HepG2 (cell line): Measurements from ENCODE around the gene P4HA1. TPM values are rescaled to one million over a fixed set of nuclear protein-coding genes. Genes with fewer than 3 reads are reported as not detected.
A peak's percentile ranks its signal among the peaks of the same experiment; 100 is the strongest.
"Not testable (repeated sequence)": the region's sequence is repeated elsewhere in the genome, so short reads cannot be mapped to it uniquely, and the experiment has no call there.

Experiments used
- ATAC-seq: fragments of 200-7000 bp; cut with Tn5 transposase; 3 replicates; pipeline ENCODE4 v1.9.1; 2020; ENCODE audit warnings: mild to moderate bottlenecking, moderate library complexity
- BruUV-seq: library from RNA; stranded (reverse); fragments of 400-500 nt; replicated peaks from 2 replicates; lab custom pipeline; 2021; lab: Mats Ljungman, UMichigan
- CTCF ChIA-PET: fragments of 300-600 bp; formaldehyde crosslinking; extraction: SDS; loops from one replicate; lab custom pipeline; 2021; ENCODE audit warnings: low total read pairs, inconsistent platforms, low intra/inter-chr PET ratio; lab: Yijun Ruan, JAX
- POLR2A ChIA-PET: fragments of 350-600 bp; sonication (Branson Sonifier 250); formaldehyde crosslinking; loops from one replicate; lab custom pipeline; 2020; ENCODE audit warnings: antibody characterized with exemption, inconsistent platforms; lab: Yijun Ruan, JAX
- DNase-seq: peaks from one replicate; pipeline ENCODE4 v3.0.0-alpha.2; 2015; ENCODE audit warnings: low spot score
- FAIRE-seq: peaks from 3 replicates; lab custom pipeline; 2011; peaks lifted over from hg19 to GRCh38; lab: Jason Lieb, UNC
- H2AFZ ChIP-seq: one replicate; pipeline ENCODE4 v1.6.1; 2011; ENCODE audit warnings: low read length, inconsistent platforms
- H3K27ac ChIP-seq: fragments of 300-600 bp; 3 replicates; pipeline ENCODE4 v1.8.0; 2011; ENCODE audit warnings: mixed run types, mild to moderate bottlenecking, mixed read lengths, low read length, inconsistent platforms; ENCODE audit not compliant: insufficient read depth; ENCODE audit errors: extremely low read length
- H3K27me3 ChIP-seq, 2 experiments: fragments of 200-600 bp in 1 of 2; 2 replicates in 1 of 2; 3 replicates in 1 of 2; pipeline versions ENCODE4 v1.6.0 to v1.8.0; 2011; ENCODE audit warnings: low read length in 2 of 2, mild to moderate bottlenecking in 2 of 2, moderate library complexity in 2 of 2, inconsistent platforms in 1 of 2; ENCODE audit not compliant: insufficient read depth in 2 of 2, control insufficient read depth in 1 of 2
- H3K36me3 ChIP-seq, 2 experiments: fragments of 200-600 bp in 1 of 2; replicated peaks in 1 of 2; 2 replicates in 1 of 2; 3 replicates in 1 of 2; pipeline versions ENCODE4 v1.5.1 to v1.8.0; 2011; ENCODE audit warnings: low read length in 2 of 2, inconsistent platforms in 1 of 2; ENCODE audit not compliant: insufficient read depth in 2 of 2, control insufficient read depth in 1 of 2
- H3K4me1 ChIP-seq: 2 replicates; pipeline ENCODE4 v1.5.1; 2012; ENCODE audit warnings: low read length, inconsistent platforms; ENCODE audit not compliant: insufficient read depth
- H3K4me2 ChIP-seq: 2 replicates; pipeline ENCODE4 v1.6.0; 2011; ENCODE audit warnings: low read depth, low read length, inconsistent platforms
- H3K4me3 ChIP-seq, 3 experiments: fragments of 200-600 bp in 1 of 3; sonication (generic), shearing (Covaris generic) in 1 of 3; replicated peaks in 1 of 3; 2 replicates each; pipeline ENCODE4 v1.5.1; 2011 to 2016; ENCODE audit warnings: low read length in 3 of 3, inconsistent platforms in 2 of 3, low read depth in 2 of 3, mild to moderate bottlenecking in 2 of 3, control low read depth in 1 of 3, mixed read lengths in 1 of 3; ENCODE audit not compliant: insufficient read depth in 1 of 3
- H3K79me2 ChIP-seq: one replicate; pipeline ENCODE4 v1.6.1; 2011; ENCODE audit warnings: low read length, inconsistent platforms; ENCODE audit not compliant: insufficient read depth
- H3K9ac ChIP-seq: 2 replicates; pipeline ENCODE4 v1.6.0; 2011; ENCODE audit warnings: mild to moderate bottlenecking, low read depth, low read length, inconsistent platforms; ENCODE audit not compliant: insufficient read depth
- H3K9me3 ChIP-seq: 2 replicates; pipeline ENCODE4 v1.5.1; 2012; ENCODE audit warnings: mild to moderate bottlenecking, low read length
- H4K20me1 ChIP-seq: 2 replicates; pipeline ENCODE4 v1.6.0; 2011; ENCODE audit warnings: inconsistent platforms, mild to moderate bottlenecking, low read length, moderate library complexity; ENCODE audit not compliant: insufficient read depth
- ZNF121 ChIP-seq: sonication (generic); formaldehyde crosslinking; IDR thresholded peaks from 2 replicates; pipeline ENCODE4 v1.5.0; 2020; ENCODE audit warnings: mild to moderate bottlenecking, missing genetic modification reagents
- ZNF546 ChIP-seq: sonication (generic); formaldehyde crosslinking; conservative IDR thresholded peaks from 2 replicates; pipeline ENCODE4 v1.8.1; 2023; ENCODE audit warnings: mild to moderate bottlenecking, missing genetic modification reagents
- WGBS: methylation state at CpG from one replicate; pipeline ENCODE4 v1.1.6; 2017; ENCODE audit warnings: low lambda C conversion rate; 5-methylcytosine and 5-hydroxymethylcytosine counted together
- in situ Hi-C: cut with HindIII; loops from 2 replicates; pipeline ENCODE4 v1.10.0; 2017; ENCODE audit warnings: low pct_unique_long_range_greater_than_20kb; ENCODE audit not compliant: extremely low pct_ligation_motif_present
- intact Hi-C: fragments of 100-400 bp; cut with micrococcal nuclease; formaldehyde crosslinking; loops from one replicate; pipeline ENCODE4 v1.10.0; 2022; ENCODE audit not compliant: unreplicated experiment
- polyA plus RNA-seq, 8 experiments: library from polyadenylated mRNA; depleted of rRNA in 3 of 8; stranded (reverse) in 7 of 8; unstranded in 1 of 8; fragments of >200 nt; fragmentation: Illumina TruSeq in 4 of 8; extraction: Trizol in 4 of 8; gene quantifications; 2 replicates each; pipeline versions ENCODE4 v1.2.1 to v1.2.3, GENCODE V29; 2011 to 2016; ENCODE audit warnings: low read depth in 4 of 8, missing spikeins in 1 of 8, mixed read lengths in 1 of 8; ENCODE audit not compliant: insufficient read depth in 1 of 8
- total RNA-seq, 5 experiments: library from RNA; depleted of rRNA; stranded (reverse); fragments of >200 nt; fragmentation: Illumina TruSeq; extraction: Trizol; gene quantifications; 2 replicates each; pipeline ENCODE4 v1.2.3, GENCODE V29; 2016; ENCODE audit warnings: low read depth in 1 of 5
- TF ChIP-seq, protein P1 (sequence below): sonication (generic); formaldehyde crosslinking; IDR thresholded peaks from 2 replicates; pipeline ENCODE4 v1.4.0; 2020; ENCODE audit warnings: mild to moderate bottlenecking, missing genetic modification reagents

P4HA1 gene
- total and polyA plus RNA-seq, 2 of the 13 experiments (the other 11 are each of a cell fraction or from before 2014, with no cell fraction given) = 63.1 to 196 TPM

DNA sequence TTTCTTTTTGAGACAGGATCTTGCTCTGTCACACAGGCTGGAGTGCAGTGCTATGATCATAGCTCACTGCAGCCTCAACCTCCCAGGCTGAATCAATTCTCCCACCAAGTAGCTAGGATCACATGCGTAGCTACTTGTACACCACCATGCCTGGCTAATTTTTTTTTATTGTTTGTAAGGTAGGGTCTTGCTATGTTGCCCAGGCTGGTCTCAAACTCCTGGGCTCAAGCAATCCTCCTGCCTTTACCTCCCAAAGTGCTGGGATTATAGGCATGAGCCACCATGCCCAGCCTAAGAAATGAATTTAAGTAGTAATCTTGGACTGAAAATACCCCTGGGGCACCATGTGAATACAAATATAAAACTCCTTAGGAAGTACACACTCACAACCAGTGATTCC is 19.4 kb upstream of the P4HA1 start:
- BruUV-seq = no TSS peak
- peaks cover 51% of the 10 kb centered on the region for H3K4me1 ChIP-seq
- no peaks in the 10 kb centered on the region for H3K27me3 ChIP-seq
- no peaks in the 10 kb centered on the region for H4K20me1 ChIP-seq
- DNase-seq (no peak), ATAC-seq (no peak), FAIRE-seq (no peak)
- intact Hi-C loops (no loop called here), in situ Hi-C loops (no loop called here)
- H2AFZ ChIP-seq = no peak overlapping the region
- TF ChIP-seq ZNF546 (CRISPR knock-in tag) (no peak), ZNF121 (CRISPR knock-in tag) (peak; percentile 65)
- H3K9me3 ChIP-seq = no peaks in the 10 kb centered on the region
- H3K9ac ChIP-seq = no peak overlapping the region
- H3K4me3 ChIP-seq = no peak overlapping the region
- H3K27ac ChIP-seq = no peak overlapping the region
- H3K79me2 ChIP-seq = peaks cover 3% of the 10 kb centered on the region
- no peak overlapping the region for H3K4me2 ChIP-seq
- 96% methylated on average over 1 of the region's 1 CpG for WGBS
- POLR2A ChIA-PET = no interaction called here
- CTCF ChIA-PET = no interaction called here
- H3K36me3 ChIP-seq = no peaks in the 10 kb centered on the region

DNA sequence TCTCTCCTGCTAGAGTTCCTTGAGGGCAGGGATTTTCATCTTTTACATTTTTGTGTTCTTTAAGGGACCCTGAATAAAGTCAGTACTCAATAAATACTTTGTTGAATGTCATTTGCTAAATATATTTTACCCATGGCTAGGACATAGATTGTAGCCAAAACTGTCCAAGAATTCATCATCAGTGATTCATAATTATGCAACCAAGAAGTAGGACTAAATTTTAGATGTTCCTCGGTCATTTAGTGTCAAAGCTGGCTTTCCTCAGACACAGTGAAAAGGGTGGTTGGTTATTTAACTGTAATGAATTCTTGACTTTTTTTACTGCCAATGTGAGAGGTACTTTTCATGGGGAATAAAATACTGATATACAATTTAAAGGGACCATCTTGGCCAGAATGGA is 16.9 kb upstream of the P4HA1 start:
- Histone ChIP-seq H3K4me3 (no peak overlapping the region), H2AFZ (no peak overlapping the region), H3K36me3 (no peaks in the 10 kb centered on the region), H3K27me3 (no peaks in the 10 kb centered on the region), H3K27ac (no peak overlapping the region), H3K4me1 (peaks cover 26% of the 10 kb centered on the region), H3K79me2 (peaks cover 3% of the 10 kb centered on the region), H4K20me1 (no peaks in the 10 kb centered on the region), H3K4me2 (no peak overlapping the region), H3K9me3 (no peaks in the 10 kb centered on the region), H3K9ac (no peak overlapping the region)
- in situ Hi-C loops (no loop called here), intact Hi-C loops (no loop called here)
- CTCF ChIA-PET = no interaction called here
- POLR2A ChIA-PET = interaction anchor here (0.9 kb wide), 1 partner anchor 17 kb away, joined by 4 read pairs; no protein-coding TSS in a partner anchor
- 97% methylated on average over 1 of the region's 1 CpG for WGBS
- TF ChIP-seq, protein P1, sequence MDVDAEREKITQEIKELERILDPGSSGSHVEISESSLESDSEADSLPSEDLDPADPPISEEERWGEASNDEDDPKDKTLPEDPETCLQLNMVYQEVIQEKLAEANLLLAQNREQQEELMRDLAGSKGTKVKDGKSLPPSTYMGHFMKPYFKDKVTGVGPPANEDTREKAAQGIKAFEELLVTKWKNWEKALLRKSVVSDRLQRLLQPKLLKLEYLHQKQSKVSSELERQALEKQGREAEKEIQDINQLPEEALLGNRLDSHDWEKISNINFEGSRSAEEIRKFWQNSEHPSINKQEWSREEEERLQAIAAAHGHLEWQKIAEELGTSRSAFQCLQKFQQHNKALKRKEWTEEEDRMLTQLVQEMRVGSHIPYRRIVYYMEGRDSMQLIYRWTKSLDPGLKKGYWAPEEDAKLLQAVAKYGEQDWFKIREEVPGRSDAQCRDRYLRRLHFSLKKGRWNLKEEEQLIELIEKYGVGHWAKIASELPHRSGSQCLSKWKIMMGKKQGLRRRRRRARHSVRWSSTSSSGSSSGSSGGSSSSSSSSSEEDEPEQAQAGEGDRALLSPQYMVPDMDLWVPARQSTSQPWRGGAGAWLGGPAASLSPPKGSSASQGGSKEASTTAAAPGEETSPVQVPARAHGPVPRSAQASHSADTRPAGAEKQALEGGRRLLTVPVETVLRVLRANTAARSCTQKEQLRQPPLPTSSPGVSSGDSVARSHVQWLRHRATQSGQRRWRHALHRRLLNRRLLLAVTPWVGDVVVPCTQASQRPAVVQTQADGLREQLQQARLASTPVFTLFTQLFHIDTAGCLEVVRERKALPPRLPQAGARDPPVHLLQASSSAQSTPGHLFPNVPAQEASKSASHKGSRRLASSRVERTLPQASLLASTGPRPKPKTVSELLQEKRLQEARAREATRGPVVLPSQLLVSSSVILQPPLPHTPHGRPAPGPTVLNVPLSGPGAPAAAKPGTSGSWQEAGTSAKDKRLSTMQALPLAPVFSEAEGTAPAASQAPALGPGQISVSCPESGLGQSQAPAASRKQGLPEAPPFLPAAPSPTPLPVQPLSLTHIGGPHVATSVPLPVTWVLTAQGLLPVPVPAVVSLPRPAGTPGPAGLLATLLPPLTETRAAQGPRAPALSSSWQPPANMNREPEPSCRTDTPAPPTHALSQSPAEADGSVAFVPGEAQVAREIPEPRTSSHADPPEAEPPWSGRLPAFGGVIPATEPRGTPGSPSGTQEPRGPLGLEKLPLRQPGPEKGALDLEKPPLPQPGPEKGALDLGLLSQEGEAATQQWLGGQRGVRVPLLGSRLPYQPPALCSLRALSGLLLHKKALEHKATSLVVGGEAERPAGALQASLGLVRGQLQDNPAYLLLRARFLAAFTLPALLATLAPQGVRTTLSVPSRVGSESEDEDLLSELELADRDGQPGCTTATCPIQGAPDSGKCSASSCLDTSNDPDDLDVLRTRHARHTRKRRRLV = no peak
- ATAC-seq = no peak
- no peak for FAIRE-seq
- no TSS peak for BruUV-seq
- no peak for DNase-seq

DNA sequence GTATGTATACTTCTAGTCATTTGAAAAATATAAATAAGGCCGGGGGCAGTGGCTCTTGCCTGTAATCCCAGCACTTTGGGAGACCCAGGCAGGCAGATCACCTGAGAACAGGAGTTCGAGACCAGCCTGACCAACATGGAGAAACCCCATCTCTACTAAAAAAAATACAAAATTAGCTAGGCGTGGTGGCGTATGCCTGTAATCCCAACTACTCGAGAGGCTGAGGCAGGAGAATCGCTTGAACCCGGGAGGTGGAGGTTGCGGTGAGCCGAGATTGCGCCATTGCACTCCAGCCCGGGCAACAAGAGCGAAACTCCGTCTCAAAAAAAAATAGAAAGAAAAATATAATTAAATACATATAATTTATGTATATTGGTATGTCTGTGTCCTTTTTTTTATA is 15.4 kb upstream of the P4HA1 start:
- H3K27me3 ChIP-seq, H3K9me3 ChIP-seq, H2AFZ ChIP-seq, intact Hi-C loops, H4K20me1 ChIP-seq, in situ Hi-C loops, BruUV-seq, ATAC-seq, DNase-seq, H3K79me2 ChIP-seq, H3K36me3 ChIP-seq, CTCF ChIA-PET, FAIRE-seq, H3K9ac ChIP-seq: not testable (repeated sequence)
- H3K27ac ChIP-seq = peak overlapping the region; percentile 96
- POLR2A ChIA-PET = interaction anchor here (1.4 to 6.1 kb wide), 4 partner anchors 10 to 20 kb away, joined by 4 to 72 read pairs (median 16); partner anchors contain the start of gene P4HA1
- WGBS = 98% methylated on average over 13 of the region's 13 CpGs
- H3K4me3 ChIP-seq = peak overlapping the region in 2 of 3 experiments; percentile 80 to 82; a peak in 2 of 6 replicates
- peaks cover 11% of the 10 kb centered on the region for H3K4me1 ChIP-seq
- H3K4me2 ChIP-seq = peak overlapping the region; percentile 93; the same call in 1 of the 2 replicates
